Measurements from ENCODE around the gene PLCH2. TPM values are rescaled to one million over a fixed set of nuclear protein-coding genes. Genes with fewer than 3 reads are reported as not detected.

Gene PLCH2
- total RNA-seq, 4 donors from 2014 or later = 0.16 to 1.7 (median 0.44) TPM

- DNase-seq (ENCODE audit: low spot score) = no peak
- no peak for ATAC-seq (ENCODE audit: low FRiP score)
- no peak for TF ChIP-seq CTCF (IDR thresholded peaks at IDR 0.05)
These were observed 28.8 kb downstream of the PLCH2 start for GRCh38 chr1:2504949-2505272.

- ATAC-seq (ENCODE audit: low FRiP score) = no peak
- no peak for TF ChIP-seq CTCF (IDR thresholded peaks at IDR 0.05)
- no peak for DNase-seq (ENCODE audit: low spot score)
These were observed 29.4 kb downstream of the PLCH2 start for GRCh38 chr1:2505461-2505994.

GRCh38 chr1:2506007-2506860, 30.1 kb downstream of the PLCH2 start:
- DNase-seq (ENCODE audit: low spot score) = no peak
- TF ChIP-seq CTCF (IDR thresholded peaks at IDR 0.05) = no peak
- ATAC-seq (ENCODE audit: low FRiP score) = no peak

GRCh38 chr1:2506901-2507565, 30.9 kb downstream of the PLCH2 start:
- ATAC-seq (ENCODE audit: low FRiP score) (no peak), DNase-seq (ENCODE audit: low spot score) (no peak)
- no peak for TF ChIP-seq CTCF (IDR thresholded peaks at IDR 0.05)

- DNase-seq (ENCODE audit: low spot score) = no peak
- TF ChIP-seq CTCF (IDR thresholded peaks at IDR 0.05) = no peak
- no peak for ATAC-seq (ENCODE audit: low FRiP score)
These were observed 31.7 kb downstream of the PLCH2 start for GRCh38 chr1:2507744-2508155.

GRCh38 chr1:2508180-2508579, 32.1 kb downstream of the PLCH2 start:
- no peak for DNase-seq (ENCODE audit: low spot score)
- no peak for TF ChIP-seq CTCF (IDR thresholded peaks at IDR 0.05)
- ATAC-seq (ENCODE audit: low FRiP score) = no peak

Measured in omental fat pad (tissue), 4 donors.